Duodenal mucosa (tissue), 2 donors: ENCODE results near the gene TYW3.

ENCODE experiments used
- H3K27ac ChIP-seq: one replicate; pipeline ENCODE4 v1.7.0; 2013; ENCODE audit warnings: low read depth, low read length
- H3K27me3 ChIP-seq, 2 donors: one replicate each; pipeline ENCODE4 v1.7.0; 2013; ENCODE audit warnings: low read length in 2 of 2, control low read depth in 1 of 2; ENCODE audit not compliant: insufficient read depth in 2 of 2, control insufficient read depth in 1 of 2
- H3K36me3 ChIP-seq, 2 donors: one replicate each; pipeline ENCODE4 v1.7.0; 2013; ENCODE audit warnings: low read length in 2 of 2, control low read depth in 1 of 2; ENCODE audit not compliant: insufficient read depth in 2 of 2, control insufficient read depth in 1 of 2
- H3K4me1 ChIP-seq, 2 donors: one replicate each; pipeline ENCODE4 v1.7.0; 2013; ENCODE audit warnings: low read length in 2 of 2, control low read depth in 1 of 2; ENCODE audit not compliant: insufficient read depth in 2 of 2, control insufficient read depth in 1 of 2
- H3K4me3 ChIP-seq, 2 donors: one replicate each; pipeline ENCODE4 v1.7.0; 2013; ENCODE audit warnings: low read length in 2 of 2, low read depth in 1 of 2
- H3K9ac ChIP-seq, 2 donors: one replicate each; pipeline ENCODE4 v1.7.0; 2013; ENCODE audit warnings: low read length in 2 of 2, low read depth in 1 of 2
- H3K9me3 ChIP-seq, 2 donors: one replicate each; pipeline ENCODE4 v1.7.0; 2013; ENCODE audit warnings: low read length in 2 of 2, control low read depth in 1 of 2; ENCODE audit not compliant: control insufficient read depth in 1 of 2

The TYW3 gene

DNA sequence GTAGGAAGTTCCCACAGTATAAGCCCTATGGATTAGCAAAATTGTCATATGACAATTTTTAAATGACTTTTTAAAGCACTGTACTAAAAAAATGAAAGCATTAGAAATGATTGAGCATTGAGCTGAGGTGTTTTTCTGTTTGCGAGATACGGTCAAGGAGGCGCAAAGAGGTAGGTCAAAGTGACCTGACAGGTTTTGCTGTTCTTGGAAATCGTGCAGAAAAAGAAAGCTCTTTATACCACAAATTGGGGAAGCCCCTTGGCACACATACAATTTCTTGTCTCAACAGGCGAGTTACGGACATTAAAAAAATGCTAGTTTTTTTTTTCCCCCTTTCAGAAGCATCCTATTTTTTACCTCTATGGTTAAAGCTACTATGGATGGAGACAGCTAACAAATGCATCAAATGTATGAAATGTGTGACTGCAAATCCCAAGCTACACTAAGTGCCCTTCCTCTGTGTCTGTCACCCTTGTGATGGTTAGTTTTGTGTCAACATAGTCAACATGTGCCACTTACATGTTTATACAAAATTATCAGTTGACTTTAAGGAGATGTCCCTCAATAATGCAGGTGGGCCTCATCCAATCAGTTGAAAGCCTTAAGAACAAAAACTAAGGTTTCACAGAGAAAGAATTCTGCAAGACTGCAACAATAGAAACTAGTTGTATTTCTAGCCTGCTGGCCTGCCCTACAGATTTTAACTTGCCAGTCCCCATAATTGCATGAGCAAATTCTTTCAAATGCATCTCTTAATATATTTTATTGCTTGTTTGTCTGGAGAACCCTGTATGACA is 29.4 kb upstream of the TYW3 start:
- H3K27me3 ChIP-seq, result no peaks in the 10 kb centered on the region
- H3K27ac ChIP-seq, result no peak overlapping the region
- no peak overlapping the region for H3K4me3 ChIP-seq
- peaks cover 13 to 27% of the 10 kb centered on the region in 2 donors for H3K36me3 ChIP-seq
- no peak overlapping the region for H3K9ac ChIP-seq
- no peaks in the 10 kb centered on the region for H3K4me1 ChIP-seq
- H3K9me3 ChIP-seq, result no peaks in the 10 kb centered on the region

GRCh38 chr1:74712881-74713280 is 20.1 kb upstream of the TYW3 start:
- Histone ChIP-seq H3K4me3 (no peak overlapping the region), H3K27me3 (no peaks in the 10 kb centered on the region), H3K4me1 (no peaks in the 10 kb centered on the region), H3K36me3 (peaks cover 18 to 49% of the 10 kb centered on the region in 2 donors), H3K9ac (no peak overlapping the region), H3K27ac (no peak overlapping the region), H3K9me3 (no peaks in the 10 kb centered on the region)

- Histone ChIP-seq H3K27me3 (no peaks in the 10 kb centered on the region), H3K4me3 (no peak overlapping the region), H3K36me3 (peaks cover 18 to 53% of the 10 kb centered on the region in 2 donors), H3K27ac (no peak overlapping the region), H3K4me1 (no peaks in the 10 kb centered on the region), H3K9me3 (no peaks in the 10 kb centered on the region), H3K9ac (no peak overlapping the region)
Measured at GRCh38 chr1:74713849-74714248, 19.1 kb upstream of the TYW3 start.

- Histone ChIP-seq H3K9me3 (no peaks in the 10 kb centered on the region), H3K4me3 (no peak overlapping the region), H3K36me3 (peaks cover 18 to 50% of the 10 kb centered on the region in 2 donors), H3K9ac (no peak overlapping the region), H3K27ac (no peak overlapping the region), H3K4me1 (no peaks in the 10 kb centered on the region), H3K27me3 (no peaks in the 10 kb centered on the region)
Measured at GRCh38 chr1:74714429-74715235, 18.3 kb upstream of the TYW3 start.

DNA sequence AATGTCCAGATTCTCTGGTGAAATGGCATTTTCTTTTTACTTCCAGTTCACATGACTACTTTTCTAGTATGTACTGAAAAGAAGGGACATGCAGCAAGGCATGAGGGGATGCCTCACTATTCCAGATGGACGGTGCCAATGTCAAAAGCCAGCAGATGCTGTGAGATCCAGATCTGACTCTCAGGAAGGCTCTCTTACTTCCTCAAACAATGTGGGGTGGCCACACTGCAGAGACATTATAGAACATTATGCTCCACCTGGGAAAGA is 17.8 kb upstream of the TYW3 start:
- Histone ChIP-seq H3K4me1 (no peaks in the 10 kb centered on the region), H3K27ac (no peak overlapping the region), H3K9ac (no peak overlapping the region), H3K36me3 (peaks cover 23 to 51% of the 10 kb centered on the region in 2 donors), H3K4me3 (no peak overlapping the region), H3K27me3 (no peaks in the 10 kb centered on the region), H3K9me3 (no peaks in the 10 kb centered on the region)

DNA sequence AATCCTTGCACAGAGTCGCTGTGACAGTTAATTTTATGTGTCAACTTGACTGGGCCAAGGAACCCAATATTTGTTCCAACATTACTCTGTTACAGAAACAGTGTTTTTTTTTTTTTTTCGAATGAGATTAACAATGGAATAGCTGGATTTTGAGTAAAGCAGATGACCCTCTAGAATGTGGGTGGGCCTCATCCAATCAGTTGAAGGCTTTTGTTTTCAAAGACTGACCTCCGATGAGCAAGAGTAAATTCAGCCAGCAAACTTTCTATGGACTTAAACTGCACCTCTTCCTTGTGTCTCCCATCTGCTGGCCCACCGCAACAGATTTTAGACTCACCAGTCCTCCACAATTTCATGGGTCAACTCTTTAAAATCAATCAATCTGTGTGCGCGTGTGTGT is 17.1 kb upstream of the TYW3 start:
- Histone ChIP-seq H3K36me3 (peaks cover 25 to 56% of the 10 kb centered on the region in 2 donors), H3K9me3 (no peaks in the 10 kb centered on the region), H3K9ac (no peak overlapping the region), H3K27me3 (no peaks in the 10 kb centered on the region), H3K27ac (no peak overlapping the region), H3K4me3 (no peak overlapping the region), H3K4me1 (no peaks in the 10 kb centered on the region)

DNA sequence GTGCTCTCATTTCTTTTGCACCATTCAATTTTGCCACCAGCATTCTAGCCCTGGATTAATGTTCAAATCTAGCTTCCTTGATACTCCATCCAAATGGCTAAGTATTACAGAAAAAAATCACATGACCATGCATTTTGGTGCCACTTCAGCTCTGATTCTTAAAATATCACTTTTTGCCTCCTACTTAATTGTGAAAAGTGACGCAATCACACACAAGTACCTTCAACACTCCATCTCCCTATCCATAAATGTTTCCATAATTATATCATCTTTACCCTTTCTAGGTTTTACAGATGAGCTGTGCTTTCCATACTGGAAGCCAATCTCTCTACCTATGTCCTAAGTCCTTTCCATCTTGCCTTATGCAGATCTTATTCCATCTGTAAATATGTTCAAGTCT is 16.1 kb upstream of the TYW3 start:
- no peaks in the 10 kb centered on the region for H3K9me3 ChIP-seq
- H3K4me3 ChIP-seq, result no peak overlapping the region
- no peaks in the 10 kb centered on the region for H3K27me3 ChIP-seq
- H3K9ac ChIP-seq, result no peak overlapping the region
- no peaks in the 10 kb centered on the region for H3K4me1 ChIP-seq
- no peak overlapping the region for H3K27ac ChIP-seq
- peaks cover 21 to 56% of the 10 kb centered on the region in 2 donors for H3K36me3 ChIP-seq

GRCh38 chr1:74717626-74718025 is 15.3 kb upstream of the TYW3 start:
- Histone ChIP-seq H3K27ac (no peak overlapping the region), H3K9me3 (no peaks in the 10 kb centered on the region), H3K4me3 (no peak overlapping the region), H3K4me1 (no peaks in the 10 kb centered on the region), H3K9ac (no peak overlapping the region), H3K36me3 (peaks cover 21 to 55% of the 10 kb centered on the region in 2 donors), H3K27me3 (no peaks in the 10 kb centered on the region)

- Histone ChIP-seq H3K9me3 (peaks cover 4 to 12% of the 10 kb centered on the region in 2 donors), H3K4me3 (no peak overlapping the region), H3K9ac (no peak overlapping the region), H3K27me3 (no peaks in the 10 kb centered on the region), H3K27ac (no peak overlapping the region), H3K36me3 (peaks cover 6 to 22% of the 10 kb centered on the region in 2 donors), H3K4me1 (peaks cover 0 to 4% of the 10 kb centered on the region in 2 donors)
Measured at GRCh38 chr1:74726063-74726462, 6.9 kb upstream of the TYW3 start.

DNA sequence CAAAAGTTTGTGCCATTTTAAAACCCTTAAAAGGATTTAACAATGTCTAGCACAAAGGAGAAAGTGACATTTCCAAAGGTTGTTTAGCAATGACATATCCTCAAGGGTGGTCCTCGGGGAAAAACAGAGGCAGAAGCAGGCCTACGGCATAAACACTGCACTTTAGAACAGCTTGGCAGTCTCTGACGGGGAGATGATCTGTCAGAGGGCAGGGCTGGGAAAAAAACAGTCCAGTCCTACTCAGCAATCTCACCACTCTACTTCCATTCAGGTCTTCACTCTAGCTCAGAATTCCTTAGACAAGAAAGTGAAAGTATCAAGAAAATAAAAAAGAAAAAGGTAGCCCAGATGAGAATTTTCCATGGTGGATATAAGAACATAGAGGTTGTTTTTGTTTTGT is 4.2 kb upstream of the TYW3 start:
- H3K4me1 ChIP-seq, result peaks cover under 1 to 13% of the 10 kb centered on the region in 2 donors
- H3K9me3 ChIP-seq, result peaks cover 4 to 12% of the 10 kb centered on the region in 2 donors
- H3K36me3 ChIP-seq, result no peaks in the 10 kb centered on the region
- H3K27me3 ChIP-seq, result no peaks in the 10 kb centered on the region
- no peak overlapping the region for H3K9ac ChIP-seq
- H3K4me3 ChIP-seq, result no peak overlapping the region
- H3K27ac ChIP-seq, result no peak overlapping the region
